K562 (cell line): Measurements from ENCODE around the gene OR6B2. TPM values are rescaled to one million over a fixed set of nuclear protein-coding genes. Genes with fewer than 3 reads are reported as not detected.

Experiments used
- ATAC-seq: fragments of 200-7000 bp; cut with Tn5 transposase; 3 replicates; pipeline ENCODE4 v1.9.1; 2020; ENCODE audit warnings: moderate library complexity
- BruUV-seq: library from RNA; stranded (reverse); fragments of 400-500 nt; replicated peaks from 2 replicates; lab custom pipeline; 2021; lab: Mats Ljungman, UMichigan
- CTCF ChIA-PET: fragments of 300-600 bp; formaldehyde crosslinking; extraction: SDS; loops from one replicate; lab custom pipeline; 2021; ENCODE audit warnings: low intra/inter-chr PET ratio; lab: Yijun Ruan, JAX
- POLR2A ChIA-PET: fragments of 300-600, 350-650 bp; sonication (Branson Sonifier 250); formaldehyde crosslinking; extraction: SDS; loops from one replicate; lab custom pipeline; 2021; ENCODE audit warnings: antibody characterized with exemption, inconsistent platforms; lab: Yijun Ruan, JAX
- DNase-seq, 4 experiments: peaks; one replicate each; pipeline versions ENCODE4 v3.0.0 to v3.0.0-alpha.2; 2011 to 2018; ENCODE audit warnings: low spot score in 3 of 4, mixed read lengths in 3 of 4; ENCODE audit errors: extremely low read depth in 1 of 4
- FAIRE-seq: peaks from 2 replicates; lab custom pipeline; 2011; peaks lifted over from hg19 to GRCh38; lab: Jason Lieb, UNC
- H2AFZ ChIP-seq: 2 replicates; pipeline ENCODE4 v1.6.0; 2011; ENCODE audit warnings: low read depth, low read length, control low read depth, inconsistent platforms
- H3K27ac ChIP-seq: fragments of 200-600 bp; 3 replicates; pipeline ENCODE4 v1.8.0; 2011; ENCODE audit warnings: low read depth, mild to moderate bottlenecking, control low read depth, inconsistent platforms, low read length, moderate library complexity, mixed read lengths; ENCODE audit errors: extremely low read depth
- H3K27me3 ChIP-seq, 2 experiments: fragments of 300-600 bp in 1 of 2; 2 replicates in 1 of 2; 3 replicates in 1 of 2; pipeline versions ENCODE4 v1.6.0 to v1.8.0; 2011; ENCODE audit warnings: inconsistent platforms in 2 of 2, low read length in 2 of 2, mild to moderate bottlenecking in 1 of 2, mixed read lengths in 1 of 2, moderate library complexity in 1 of 2; ENCODE audit not compliant: control insufficient read depth in 2 of 2, insufficient read depth in 2 of 2
- H3K36me3 ChIP-seq: fragments of 300-600 bp; 3 replicates; pipeline ENCODE4 v1.8.0; 2011; ENCODE audit warnings: mild to moderate bottlenecking, low read length, inconsistent platforms; ENCODE audit not compliant: control insufficient read depth, insufficient read depth
- H3K4me1 ChIP-seq, 2 experiments: fragments of 200-600 bp in 1 of 2; replicated peaks in 1 of 2; 2 replicates in 1 of 2; 3 replicates in 1 of 2; pipeline versions ENCODE4 v1.5.1 to v1.8.0; 2011; ENCODE audit warnings: inconsistent platforms in 2 of 2, low read length in 2 of 2, mild to moderate bottlenecking in 1 of 2, mixed read lengths in 1 of 2, moderate library complexity in 1 of 2; ENCODE audit not compliant: control insufficient read depth in 2 of 2, insufficient read depth in 2 of 2
- H3K4me2 ChIP-seq: 2 replicates; pipeline ENCODE4 v1.6.1; 2011; ENCODE audit warnings: low read length, control low read depth, inconsistent platforms, mixed read lengths; ENCODE audit not compliant: insufficient read depth
- H3K4me3 ChIP-seq: fragments of 200-600 bp; sonication (generic), shearing (Covaris generic); 2 replicates; pipeline ENCODE4 v1.5.1; 2016; ENCODE audit warnings: control low read depth, inconsistent platforms
- H3K79me2 ChIP-seq: fragments of 200-600 bp; 3 replicates; pipeline ENCODE4 v1.8.0; 2011; ENCODE audit warnings: low read length, inconsistent platforms; ENCODE audit not compliant: control insufficient read depth, insufficient read depth
- H3K9ac ChIP-seq, 2 experiments: 2 replicates each; pipeline versions ENCODE4 v1.6.0 to v1.6.1; 2011; ENCODE audit warnings: low read depth in 2 of 2, low read length in 2 of 2, control low read depth in 1 of 2, inconsistent platforms in 1 of 2, mild to moderate bottlenecking in 1 of 2, mixed read lengths in 1 of 2; ENCODE audit not compliant: insufficient read depth in 1 of 2
- H3K9me1 ChIP-seq: one replicate; pipeline ENCODE4 v1.6.0; 2011; ENCODE audit warnings: inconsistent platforms, mild to moderate bottlenecking, low read length, moderate library complexity; ENCODE audit not compliant: control insufficient read depth, insufficient read depth
- H3K9me3 ChIP-seq: replicated peaks from 2 replicates; pipeline ENCODE4 v1.5.1; 2011; ENCODE audit warnings: low read depth, low read length, inconsistent platforms; ENCODE audit not compliant: control insufficient read depth, insufficient read depth
- H4K20me1 ChIP-seq: replicated peaks from 2 replicates; pipeline ENCODE4 v1.6.1; 2011; ENCODE audit warnings: low read length, inconsistent platforms, mixed read lengths; ENCODE audit not compliant: control insufficient read depth, insufficient read depth
- HMGXB4 ChIP-seq: sonication (generic); formaldehyde crosslinking; IDR thresholded peaks from 2 replicates; pipeline ENCODE4 v1.8.1; 2023; ENCODE audit warnings: mild to moderate bottlenecking, missing genetic modification reagents
- NBN ChIP-seq: fragments of 450-650 bp; IDR thresholded peaks from 2 replicates; pipeline ENCODE4 v1.6.1; 2016; ENCODE audit warnings: low read depth, mild to moderate bottlenecking
- WGBS: fragments of 100-300 bp; shearing (Covaris generic); methylation state at CpG from one replicate; pipeline ENCODE4 v1.1.6; 2016; ENCODE audit warnings: low coverage, mixed read lengths; ENCODE audit not compliant: insufficient coverage; ENCODE audit errors: missing lambda C conversion rate; 5-methylcytosine and 5-hydroxymethylcytosine counted together
- in situ Hi-C: fragments of 300-500 bp; cut with MboI; formaldehyde crosslinking; loops from 4 replicates; pipeline ENCODE4 v1.15.0; 2018; ENCODE audit warnings: inconsistent platforms, mixed read lengths
- intact Hi-C: fragments of 100-400 bp; cut with micrococcal nuclease; formaldehyde crosslinking; loops from 2 replicates; pipeline ENCODE4 v1.14.2; 2022
- polyA plus RNA-seq, 8 experiments: library from polyadenylated mRNA; depleted of rRNA in 4 of 8; stranded (reverse) in 5 of 8; unstranded in 3 of 8; fragments of >200 nt; fragmentation: Nextera tagmentation in 2 of 8; fragmentation: Illumina TruSeq in 1 of 8; extraction: Ambion mirVana in 2 of 8; extraction: Trizol in 1 of 8; gene quantifications; 2 replicates each; pipeline versions ENCODE4 v1.2.1 to v1.2.3, GENCODE V29; 2011 to 2014; ENCODE audit warnings: inconsistent platforms in 1 of 8, missing spikeins in 1 of 8
- total RNA-seq, 7 experiments: library from RNA; depleted of rRNA in 6 of 7; stranded (reverse); fragments of >200 nt in 6 of 7; fragmentation: Illumina TruSeq in 2 of 7; extraction: Trizol in 2 of 7; gene quantifications; 2 replicates each; pipeline versions ENCODE4 v1.2.1 to v1.2.3, GENCODE V29; 2011 to 2021; ENCODE audit warnings: low replicate concordance in 1 of 7

OR6B2 gene
- total and polyA plus RNA-seq, 9 of the 15 experiments (the other 6 are each of a cell fraction or from before 2014, with no cell fraction given), result not detected

GRCh38 chr2:239984421-239985194 lies 45.6 kb downstream of the OR6B2 start:
- Histone ChIP-seq H3K4me3 (no peak overlapping the region), H2AFZ (no peak overlapping the region), H4K20me1 (no peaks in the 10 kb centered on the region), H3K9ac (no peak overlapping the region), H3K79me2 (peaks cover 16% of the 10 kb centered on the region), H3K27me3 (no peaks in the 10 kb centered on the region), H3K4me1 (no peaks in the 10 kb centered on the region), H3K27ac (no peak overlapping the region), H3K9me1 (no peaks in the 10 kb centered on the region), H3K36me3 (peaks cover 90% of the 10 kb centered on the region; the same call in 2 of the 3 replicates), H3K9me3 (no peaks in the 10 kb centered on the region), H3K4me2 (no peak overlapping the region)
- intact Hi-C loops (no loop called here), in situ Hi-C loops (no loop called here)
- no TSS peak for BruUV-seq
- 90% methylated on average over 5 of the region's 16 CpGs for WGBS
- TF ChIP-seq HMGXB4 (CRISPR knock-in tag), result no peak
- no peak for TF ChIP-seq NBN
- no peak for DNase-seq
- POLR2A ChIA-PET, result no interaction called here
- CTCF ChIA-PET, result no interaction called here
- no peak for FAIRE-seq
- ATAC-seq, result no peak
